ENCODE data around the gene RAB9A. TPM values are rescaled to one million over a fixed set of nuclear protein-coding genes. Genes with fewer than 3 reads are reported as not detected.

The RAB9A gene
- total and polyA plus RNA-seq, 2 of the 8 experiments (the other 6 are each of a cell fraction or from before 2014, with no cell fraction given): 21.8 to 34.0 TPM

DNA sequence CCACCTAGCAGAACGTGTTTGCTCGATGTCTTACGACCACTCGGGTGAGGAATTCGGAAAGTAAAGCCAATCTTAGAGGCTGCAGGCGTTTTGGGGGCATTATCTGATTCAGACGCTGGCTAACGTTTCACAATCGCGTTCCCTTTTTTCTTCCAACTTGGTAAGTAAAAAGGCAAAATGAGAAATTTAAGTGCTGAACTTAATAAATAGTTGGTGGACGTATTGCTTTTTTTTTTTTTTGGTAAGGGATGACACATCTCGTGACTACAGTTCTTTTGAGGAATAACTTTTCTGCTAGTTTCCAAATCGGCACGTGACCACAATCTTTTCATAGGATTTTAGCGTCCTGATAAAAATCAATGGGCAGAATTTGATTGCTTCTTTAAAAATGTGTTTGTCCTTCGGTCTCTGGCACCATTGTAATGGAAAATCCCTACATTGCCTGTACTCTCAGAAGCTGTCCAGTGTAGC, 848 bp downstream of the RAB9A start:
- H2BK20ac ChIP-seq (ENCODE audit: low read length): no peak overlapping the region
- POLR2A ChIA-PET (ENCODE audit: partially characterized antibody): interaction anchor here (0.7 to 0.9 kb wide), 2 partner anchors 46 to 54 kb away, joined by 3 to 4 read pairs; no protein-coding TSS in a partner anchor
- peak overlapping the region; percentile 80 to 91 (median 86) for H3K4me3 ChIP-seq (ENCODE audit: extremely low read depth in 1 of 4, insufficient read depth in 2 of 4, low read depth in 3 of 4, low read length in 4 of 4)
- no peak overlapping the region for H4K8ac ChIP-seq (ENCODE audit: extremely low read depth, insufficient read depth, low read length)
- no peak overlapping the region for H3K14ac ChIP-seq (ENCODE audit: insufficient read length)
- WGBS, 2 experiments (ENCODE audit: extremely low coverage in 1 of 2, insufficient coverage in 1 of 2, insufficient read length in 1 of 2, insufficient replicate concordance in 2 of 2, low coverage in 1 of 2, low lambda C conversion rate in 2 of 2, missing lambda C conversion rate in 1 of 2): 0% methylated on average over 7 of the region's 16 CpGs; no CpG with 5 or more reads in 1 of the 2 experiments
- no peak for FAIRE-seq
- H3K27me3 ChIP-seq (replicated peaks in 1 of 4; ENCODE audit: control insufficient read depth in 3 of 4, extremely low read depth in 1 of 4, insufficient read depth in 3 of 4, low read length in 3 of 4): peaks cover 0 to 2% (median 0%) of the 10 kb centered on the region in 4 experiments; a peak in 2 of 7 replicates
- peaks cover 4 to 52% of the 10 kb centered on the region in 2 experiments for H3K79me2 ChIP-seq (ENCODE audit: control insufficient read depth in 1 of 2, insufficient read depth in 2 of 2, low read length in 2 of 2)
- no peak overlapping the region for H3K56ac ChIP-seq (replicated peaks; ENCODE audit: insufficient read length, low read depth, low read length)
- peaks cover 0 to 11% of the 10 kb centered on the region in 2 experiments for H4K20me1 ChIP-seq (replicated peaks in 1 of 2; ENCODE audit: control insufficient read depth in 1 of 2, insufficient read depth in 2 of 2, low read length in 2 of 2)
- H2AFZ ChIP-seq (ENCODE audit: low read length): no peak overlapping the region
- no peak overlapping the region for H4K5ac ChIP-seq (ENCODE audit: insufficient read length, low read depth, low read length)
- H2BK15ac ChIP-seq (ENCODE audit: low read length): no peak overlapping the region
- peak overlapping the region; percentile 70 to 71 for H3K4me2 ChIP-seq (ENCODE audit: insufficient read depth in 1 of 2, low read depth in 2 of 2, low read length in 2 of 2)
- no peak overlapping the region for H2BK12ac ChIP-seq (ENCODE audit: low read depth, low read length)
- CTCF ChIA-PET (ENCODE audit: partially characterized antibody): no interaction called here
- no peak for DNase-seq (ENCODE audit: low read depth in 1 of 2, low spot score in 2 of 2)
- H2AK5ac ChIP-seq (ENCODE audit: low read depth, low read length): no peak overlapping the region
- no peaks in the 10 kb centered on the region for H3K9me3 ChIP-seq (ENCODE audit: insufficient read depth in 2 of 2, low read depth in 1 of 2, low read length in 1 of 2)
- peak overlapping the region; percentile 42 for H4K91ac ChIP-seq (replicated peaks; ENCODE audit: insufficient read length, low read length)
- H3K27ac ChIP-seq (ENCODE audit: low read depth, low read length): no peak overlapping the region
- H3K18ac ChIP-seq (ENCODE audit: extremely low read depth, low read length): no peak overlapping the region
- peak overlapping the region; percentile 13 to 83 (median 78) for H3K9ac ChIP-seq (replicated peaks in 1 of 4; ENCODE audit: extremely low read depth in 1 of 4, low read depth in 3 of 4, low read length in 3 of 4)
- H3K23me2 ChIP-seq (ENCODE audit: low read depth, low read length): peaks cover 4% of the 10 kb centered on the region; the same call in 1 of the 2 replicates
- no peaks in the 10 kb centered on the region; a peak in 1 of 8 replicates for H3K36me3 ChIP-seq (ENCODE audit: control insufficient read depth in 2 of 4, insufficient read depth in 4 of 4, low read length in 3 of 4)
- H3K23ac ChIP-seq (ENCODE audit: insufficient read length): no peak overlapping the region
- no peak overlapping the region for H3K4ac ChIP-seq (replicated peaks; ENCODE audit: insufficient read length, low read depth, low read length)
- H2BK5ac ChIP-seq (ENCODE audit: low read depth, low read length): 0 out of 2 replicates have a peak overlapping the region, but pooled peaks have one; percentile 52
- H2BK120ac ChIP-seq (replicated peaks; ENCODE audit: low read depth, low read length): no peak overlapping the region
- H3K79me1 ChIP-seq (ENCODE audit: low read depth, low read length): no peaks in the 10 kb centered on the region
- H3K4me1 ChIP-seq (replicated peaks in 1 of 4; ENCODE audit: control insufficient read depth in 3 of 4, insufficient read depth in 4 of 4, low read length in 3 of 4): peaks cover 0 to 7% (median 3%) of the 10 kb centered on the region in 4 experiments; a peak in 4 of 7 replicates
- TF ChIP-seq RXRA (IDR thresholded peaks at IDR 0.05; ENCODE audit: insufficient read depth, low read depth, low read length) (no peak), RNF2 (IDR thresholded peaks at IDR 0.05; ENCODE audit: borderline replicate concordance, low read depth, low read length, missing control alignments, poor library complexity, severe bottlenecking) (no peak), GTF2F1 (IDR thresholded peaks at IDR 0.05; ENCODE audit: borderline replicate concordance, low read depth, low read length) (no peak), POLR2A (IDR thresholded peaks at IDR 0.05; ENCODE audit: control extremely low read depth in 1 of 2, low read depth in 2 of 2, low read length in 2 of 2) (no peak; a peak in 1 of 3 replicates), EZH2 (IDR thresholded peaks at IDR 0.05; ENCODE audit: low read depth, low read length, severe bottlenecking) (no peak), HDAC6 (IDR thresholded peaks at IDR 0.05; ENCODE audit: low read depth, low read length) (no peak), SIRT6 (IDR thresholded peaks at IDR 0.05; ENCODE audit: low read length) (no peak), ZNF274 (IDR thresholded peaks at IDR 0.05; ENCODE audit: borderline replicate concordance, extremely low read depth, low read length) (no peak), RFX5 (IDR thresholded peaks at IDR 0.05; ENCODE audit: borderline replicate concordance, low read depth, low read length) (no peak), CHD1 (IDR thresholded peaks at IDR 0.05; ENCODE audit: low read depth, low read length) (no peak)
- TF ChIP-seq, protein P1, sequence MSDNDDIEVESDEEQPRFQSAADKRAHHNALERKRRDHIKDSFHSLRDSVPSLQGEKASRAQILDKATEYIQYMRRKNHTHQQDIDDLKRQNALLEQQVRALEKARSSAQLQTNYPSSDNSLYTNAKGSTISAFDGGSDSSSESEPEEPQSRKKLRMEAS (IDR thresholded peaks at IDR 0.05): no peak
- TF ChIP-seq, protein P2, sequence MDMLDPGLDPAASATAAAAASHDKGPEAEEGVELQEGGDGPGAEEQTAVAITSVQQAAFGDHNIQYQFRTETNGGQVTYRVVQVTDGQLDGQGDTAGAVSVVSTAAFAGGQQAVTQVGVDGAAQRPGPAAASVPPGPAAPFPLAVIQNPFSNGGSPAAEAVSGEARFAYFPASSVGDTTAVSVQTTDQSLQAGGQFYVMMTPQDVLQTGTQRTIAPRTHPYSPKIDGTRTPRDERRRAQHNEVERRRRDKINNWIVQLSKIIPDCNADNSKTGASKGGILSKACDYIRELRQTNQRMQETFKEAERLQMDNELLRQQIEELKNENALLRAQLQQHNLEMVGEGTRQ (IDR thresholded peaks at IDR 0.05; ENCODE audit: low read length): no peak

Data from H1 (cell line).